ENCODE data around the gene VCPKMT. TPM values are rescaled to one million over a fixed set of nuclear protein-coding genes. Genes with fewer than 3 reads are reported as not detected.

VCPKMT gene
- 7.0 TPM for polyA plus RNA-seq (2013, experiment 1 of 2; ENCODE audit: insufficient read length)
- polyA plus RNA-seq (2013, experiment 2 of 2; ENCODE audit: insufficient read length), result 7.1 TPM

- DNase-seq, result peak; percentile 92
These were observed at the start of gene VCPKMT for GRCh38 chr14:50116181-50116956. Gene VCPKMT, minus strand, starts transcription at chr14:50116572. Its CDS starts 20 bp downstream, at chr14:50116552.

GRCh38 chr14:50156111-50156510 lies 39.7 kb upstream of the VCPKMT start:
- no peak for DNase-seq

GRCh38 chr14:50148799-50149198 lies 32.4 kb upstream of the VCPKMT start:
- no peak for DNase-seq

- peak; percentile 44 for DNase-seq
These were observed 22.8 kb upstream of the VCPKMT start for GRCh38 chr14:50139192-50139591.

- DNase-seq, result no peak
These were observed 11.4 kb upstream of the VCPKMT start for GRCh38 chr14:50127802-50128201.

GRCh38 chr14:50123062-50123461 lies 6.7 kb upstream of the VCPKMT start:
- no peak for DNase-seq

GRCh38 chr14:50122291-50122690 lies 5.9 kb upstream of the VCPKMT start:
- no peak for DNase-seq

- DNase-seq, result no peak
These were observed 5.1 kb upstream of the VCPKMT start for GRCh38 chr14:50121486-50121885.

GRCh38 chr14:50117456-50117855 lies 1.1 kb upstream of the VCPKMT start:
- DNase-seq, result no peak

GRCh38 chr14:50116966-50117365 lies 594 bp upstream of the VCPKMT start:
- DNase-seq, result no peak

- DNase-seq, result no peak
These were observed 2.9 kb downstream of the VCPKMT start for GRCh38 chr14:50113381-50114035.

- no peak for DNase-seq
These were observed 5.9 kb downstream of the VCPKMT start for GRCh38 chr14:50110323-50111037.

- peak; percentile 26 for DNase-seq
These were observed 7.0 kb downstream of the VCPKMT start for GRCh38 chr14:50109342-50109741.

GRCh38 chr14:50107850-50108249 lies 8.5 kb downstream of the VCPKMT start:
- DNase-seq, result no peak

- DNase-seq, result no peak
These were observed 10.2 kb downstream of the VCPKMT start for GRCh38 chr14:50106178-50106577.

- DNase-seq, result no peak
These were observed 12.8 kb downstream of the VCPKMT start for GRCh38 chr14:50103558-50103957.

GRCh38 chr14:50101417-50101816 lies 15.0 kb downstream of the VCPKMT start:
- no peak for DNase-seq

- DNase-seq, result no peak
These were observed 15.6 kb downstream of the VCPKMT start for GRCh38 chr14:50100805-50101204.

- DNase-seq, result no peak
These were observed 17.0 kb downstream of the VCPKMT start for GRCh38 chr14:50099335-50099734.

- no peak for DNase-seq
These were observed 20.5 kb downstream of the VCPKMT start for GRCh38 chr14:50095895-50096294.

GRCh38 chr14:50094056-50094755 lies 22.2 kb downstream of the VCPKMT start:
- no peak for DNase-seq

- no peak for DNase-seq
These were observed 22.9 kb downstream of the VCPKMT start for GRCh38 chr14:50093496-50093895.
